Fibroblast of pulmonary artery (primary cell): ENCODE measurements around the gene PKP1.

ENCODE experiments used
- DNase-seq: peaks from one replicate; pipeline ENCODE4 v3.0.0-alpha.2; 2010; ENCODE audit warnings: low read depth
- H3K4me3 ChIP-seq: replicated peaks from 2 replicates; pipeline ENCODE4 v1.5.1; 2011; ENCODE audit warnings: low read depth, mild to moderate bottlenecking, control low read depth, low read length, moderate library complexity
- TF ChIP-seq, protein P1 (sequence below): IDR thresholded peaks from 2 replicates; pipeline ENCODE4 v1.5.1; 2011; ENCODE audit warnings: mild to moderate bottlenecking, control low read depth, low read length, inconsistent platforms; ENCODE audit errors: missing control alignments

PKP1 gene

DNA sequence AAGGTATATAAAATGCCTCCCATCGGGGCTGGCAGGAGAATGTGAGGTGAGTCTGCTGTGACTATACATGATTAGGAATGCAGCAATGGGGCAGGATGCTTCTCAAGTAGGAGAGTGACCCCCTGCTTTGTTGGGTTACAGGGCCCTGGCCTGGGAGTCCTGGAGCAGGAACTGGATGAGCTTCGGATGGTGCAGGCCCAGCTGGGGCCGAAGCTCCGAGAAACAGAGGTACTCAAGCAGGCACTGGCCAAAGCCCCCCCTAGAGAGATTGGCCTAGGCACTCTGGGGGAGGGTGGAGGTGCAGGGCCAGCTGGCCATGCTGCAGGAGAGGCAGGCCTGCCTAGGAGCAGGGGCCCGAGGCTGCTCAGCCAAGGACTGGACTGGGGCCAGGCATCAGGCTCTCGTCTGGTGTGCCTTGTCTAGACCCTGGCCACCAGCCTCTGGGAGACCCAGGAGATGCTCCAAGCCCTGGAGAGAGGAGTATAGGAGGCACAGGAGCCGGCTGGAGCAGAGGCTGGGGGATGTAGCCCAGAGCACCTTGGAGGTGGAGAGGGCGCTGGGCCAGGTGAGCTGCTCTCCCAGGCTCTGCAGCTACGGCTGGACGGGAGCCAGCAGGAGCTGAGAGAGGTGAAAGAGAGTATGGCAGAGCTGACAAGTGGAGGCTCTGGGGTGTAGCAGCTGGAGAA, 32.8 kb upstream of the PKP1 start:
- TF ChIP-seq, protein P1, sequence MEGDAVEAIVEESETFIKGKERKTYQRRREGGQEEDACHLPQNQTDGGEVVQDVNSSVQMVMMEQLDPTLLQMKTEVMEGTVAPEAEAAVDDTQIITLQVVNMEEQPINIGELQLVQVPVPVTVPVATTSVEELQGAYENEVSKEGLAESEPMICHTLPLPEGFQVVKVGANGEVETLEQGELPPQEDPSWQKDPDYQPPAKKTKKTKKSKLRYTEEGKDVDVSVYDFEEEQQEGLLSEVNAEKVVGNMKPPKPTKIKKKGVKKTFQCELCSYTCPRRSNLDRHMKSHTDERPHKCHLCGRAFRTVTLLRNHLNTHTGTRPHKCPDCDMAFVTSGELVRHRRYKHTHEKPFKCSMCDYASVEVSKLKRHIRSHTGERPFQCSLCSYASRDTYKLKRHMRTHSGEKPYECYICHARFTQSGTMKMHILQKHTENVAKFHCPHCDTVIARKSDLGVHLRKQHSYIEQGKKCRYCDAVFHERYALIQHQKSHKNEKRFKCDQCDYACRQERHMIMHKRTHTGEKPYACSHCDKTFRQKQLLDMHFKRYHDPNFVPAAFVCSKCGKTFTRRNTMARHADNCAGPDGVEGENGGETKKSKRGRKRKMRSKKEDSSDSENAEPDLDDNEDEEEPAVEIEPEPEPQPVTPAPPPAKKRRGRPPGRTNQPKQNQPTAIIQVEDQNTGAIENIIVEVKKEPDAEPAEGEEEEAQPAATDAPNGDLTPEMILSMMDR, result no peak
- no peak overlapping the region for H3K4me3 ChIP-seq
- no peak for DNase-seq

DNA sequence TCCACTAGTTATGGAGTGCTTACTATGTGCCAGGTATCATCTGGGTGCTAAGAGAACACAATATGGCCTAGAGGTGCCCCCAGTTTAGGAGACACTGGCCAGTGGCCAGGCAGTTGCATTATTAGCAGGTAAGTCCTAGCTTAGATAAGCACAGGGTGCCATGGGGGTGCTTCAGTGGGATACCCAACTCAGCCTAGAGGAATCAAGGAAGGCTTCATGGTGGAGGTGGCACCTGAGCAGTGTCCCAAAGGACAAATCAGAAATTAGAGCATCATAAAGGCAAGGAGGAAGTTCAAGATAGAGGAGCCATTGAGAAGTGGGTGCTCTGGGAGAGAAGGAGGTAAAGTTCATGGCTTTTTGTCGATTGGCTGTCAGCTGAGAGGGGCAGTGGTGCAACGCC, 31.9 kb upstream of the PKP1 start:
- DNase-seq, result no peak
- TF ChIP-seq, protein P1, result no peak
- no peak overlapping the region for H3K4me3 ChIP-seq

DNA sequence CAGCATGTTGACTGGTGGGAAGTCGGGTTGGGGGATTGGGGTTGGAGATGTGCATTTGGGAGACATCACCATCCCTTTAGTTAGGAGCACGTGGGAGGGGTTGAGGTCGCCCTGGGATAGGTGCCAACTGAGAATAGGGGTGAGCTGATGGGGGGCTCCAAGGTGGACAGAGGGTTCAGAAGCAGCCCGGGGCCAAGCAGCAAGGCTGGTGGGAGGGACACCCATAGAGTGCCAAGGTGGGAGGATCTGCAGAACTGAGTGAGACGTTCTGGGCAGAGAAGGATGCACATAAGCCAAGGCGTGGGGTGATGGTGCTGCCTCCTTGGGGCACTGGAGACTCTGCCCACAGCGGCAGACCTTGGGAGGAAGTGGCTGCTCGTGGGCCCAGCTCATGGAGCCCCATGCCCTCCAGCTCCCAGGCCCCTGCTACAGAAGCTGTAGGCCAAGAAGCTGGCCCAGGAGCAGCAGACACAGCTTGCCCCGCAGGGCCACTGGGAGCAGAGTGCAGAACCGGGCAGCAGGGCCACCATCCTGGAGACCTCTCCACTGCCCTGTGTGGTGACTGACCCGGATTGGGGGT, 31.4 kb upstream of the PKP1 start:
- DNase-seq, result no peak
- TF ChIP-seq, protein P1, result no peak
- H3K4me3 ChIP-seq, result no peak overlapping the region

DNA sequence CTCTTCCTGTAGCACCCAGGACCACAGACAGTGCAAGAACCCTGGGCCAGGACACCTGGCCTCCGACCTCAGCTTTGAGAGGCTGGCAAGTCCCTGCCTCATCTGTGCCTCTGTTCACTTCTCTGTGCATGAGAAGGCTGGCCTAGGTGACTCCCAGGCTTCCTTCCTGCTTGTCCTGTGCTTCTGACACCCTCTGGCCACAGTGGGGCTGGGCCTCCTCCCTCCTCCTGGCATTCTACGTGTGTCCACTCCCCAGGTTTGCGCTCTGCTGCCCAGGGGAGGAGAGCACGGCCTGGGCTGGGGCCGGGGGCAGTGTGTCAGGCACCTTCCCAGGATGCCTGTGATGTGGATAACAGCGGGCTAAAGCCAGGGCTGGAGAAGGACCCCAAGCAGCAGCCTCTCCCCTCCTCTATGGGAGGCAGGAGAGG, 30.3 kb upstream of the PKP1 start:
- H3K4me3 ChIP-seq, result no peak overlapping the region
- no peak for DNase-seq
- TF ChIP-seq, protein P1, result no peak

DNA sequence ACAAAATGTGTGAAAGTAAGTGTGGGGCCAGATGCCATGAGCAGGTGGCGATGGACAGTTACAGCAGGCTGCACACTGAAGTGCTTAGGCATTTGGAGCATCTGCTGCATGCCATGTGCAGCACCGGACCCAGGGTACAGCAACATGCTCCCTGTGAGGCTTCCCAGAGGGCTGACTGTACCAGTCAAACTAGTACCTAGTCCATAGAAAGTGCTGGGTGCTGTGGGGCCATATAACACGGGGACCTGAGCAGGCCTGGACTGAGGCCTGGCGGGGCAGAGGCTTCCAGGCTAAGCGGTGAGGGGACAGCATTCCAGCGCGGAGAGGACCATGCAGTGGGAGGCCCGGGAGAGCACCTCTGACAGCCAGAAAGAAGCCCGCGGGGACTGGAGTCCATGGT, 29.9 kb upstream of the PKP1 start:
- TF ChIP-seq, protein P1, result no peak
- no peak for DNase-seq
- H3K4me3 ChIP-seq, result no peak overlapping the region

DNA sequence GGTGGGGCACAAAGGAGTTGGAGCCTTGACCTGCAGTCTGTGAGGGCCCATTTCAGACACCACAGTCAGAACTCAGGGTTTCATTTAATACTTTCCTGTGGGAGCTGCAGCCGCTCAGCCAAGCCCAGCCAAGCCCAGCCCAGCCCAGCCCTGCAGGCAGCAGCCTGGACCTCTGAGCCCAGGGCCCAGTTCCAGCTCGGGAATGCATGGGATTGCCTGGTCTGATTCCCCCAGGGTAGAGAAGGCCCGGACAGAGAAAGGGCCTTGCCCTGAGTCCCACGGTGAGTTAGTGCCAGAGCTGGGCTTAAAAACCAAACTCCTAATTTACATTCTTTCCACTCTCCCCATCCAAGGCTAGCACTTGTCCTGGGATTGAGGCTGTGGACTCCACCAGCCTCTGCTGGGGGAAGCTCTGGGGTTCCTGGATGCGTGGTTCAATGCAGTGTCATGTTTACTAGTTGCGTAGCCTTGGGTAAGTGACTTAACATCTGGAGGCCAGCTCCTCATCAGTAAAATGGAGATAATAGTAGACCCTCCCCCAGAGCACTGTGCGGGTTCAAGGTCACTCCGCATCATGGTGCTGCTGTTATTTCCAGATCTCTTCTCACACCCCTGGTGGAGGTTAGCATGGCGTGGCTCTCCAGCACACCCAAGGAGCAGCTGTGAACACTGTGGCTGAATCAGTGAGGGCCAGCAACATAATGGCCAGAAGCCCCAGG, 29.2 kb upstream of the PKP1 start:
- TF ChIP-seq, protein P1, result no peak
- no peak for DNase-seq
- H3K4me3 ChIP-seq, result no peak overlapping the region
